RCC 7860 (cell line): ENCODE measurements around the gene RIGI.
"Not testable (repeated sequence)": the region's sequence is repeated elsewhere in the genome, so short reads cannot be mapped to it uniquely, and the experiment has no call there.

Experiments
- DNase-seq: peaks from one replicate; pipeline ENCODE4 v3.0.0-alpha.2; 2015; ENCODE audit warnings: low spot score
- FAIRE-seq: peaks from 2 replicates; lab custom pipeline; 2012; peaks lifted over from hg19 to GRCh38; lab: Jason Lieb, UNC

Gene RIGI

DNA sequence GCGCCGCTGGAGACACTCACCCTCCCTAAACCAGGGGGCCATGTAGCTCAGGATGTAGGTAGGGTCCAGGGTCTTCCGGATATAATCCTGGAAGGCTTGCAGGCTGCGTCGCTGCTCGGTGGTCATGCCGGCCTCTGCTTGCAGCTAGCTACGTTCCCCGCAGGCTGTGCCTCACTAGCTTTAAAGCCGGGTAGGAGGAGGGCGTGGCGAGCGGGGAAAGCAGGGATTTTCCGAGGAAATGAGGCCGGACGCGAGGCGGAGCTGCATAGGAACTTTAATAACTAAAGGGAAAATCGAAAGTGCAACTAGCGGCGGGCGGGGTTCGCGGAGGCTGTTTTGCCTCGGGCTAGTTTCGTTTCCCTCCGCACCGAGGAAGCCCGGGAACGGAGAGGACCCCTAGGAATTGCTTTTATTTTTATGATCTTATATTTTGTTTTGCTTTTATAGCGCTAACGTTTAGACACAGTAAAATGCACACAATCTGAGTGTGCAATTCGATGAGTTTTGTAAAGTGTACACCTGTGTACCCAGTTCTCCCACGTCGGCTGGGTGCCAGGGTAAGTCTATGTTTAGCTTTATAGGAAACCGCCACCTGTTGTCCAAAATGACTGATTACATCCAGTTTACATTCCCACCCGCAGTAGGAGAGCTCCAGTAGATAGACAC lies at the start of gene RIGI:
Gene RIGI, minus strand, starts transcription at position 156 of the 666 bp plus-strand sequence. Its CDS starts 30 bp downstream, at position 126.
- peak; percentile 80 for DNase-seq

DNA sequence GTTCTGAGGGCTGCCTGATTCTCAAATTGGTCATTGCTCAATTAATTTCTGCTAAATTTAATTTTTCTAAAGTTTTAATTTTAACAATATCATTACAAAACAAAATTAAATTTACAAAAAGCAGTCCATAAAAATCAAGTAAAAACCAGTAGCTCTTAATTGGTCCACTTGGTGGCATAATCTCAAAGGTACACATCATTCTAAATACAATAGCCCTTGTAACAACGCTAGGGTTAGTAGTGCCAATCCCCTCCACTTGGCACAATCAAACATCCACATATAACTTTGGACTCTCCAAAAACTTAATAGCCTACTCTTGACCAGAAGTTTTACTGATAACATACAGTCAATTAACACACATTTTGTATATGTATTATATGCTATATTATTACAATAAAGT lies 48.9 kb upstream of the RIGI start:
- FAIRE-seq (no peak), DNase-seq (no peak)

More for the DNA sequence above, at the start of gene RIGI:
- peak; percentile 82 for FAIRE-seq

DNA sequence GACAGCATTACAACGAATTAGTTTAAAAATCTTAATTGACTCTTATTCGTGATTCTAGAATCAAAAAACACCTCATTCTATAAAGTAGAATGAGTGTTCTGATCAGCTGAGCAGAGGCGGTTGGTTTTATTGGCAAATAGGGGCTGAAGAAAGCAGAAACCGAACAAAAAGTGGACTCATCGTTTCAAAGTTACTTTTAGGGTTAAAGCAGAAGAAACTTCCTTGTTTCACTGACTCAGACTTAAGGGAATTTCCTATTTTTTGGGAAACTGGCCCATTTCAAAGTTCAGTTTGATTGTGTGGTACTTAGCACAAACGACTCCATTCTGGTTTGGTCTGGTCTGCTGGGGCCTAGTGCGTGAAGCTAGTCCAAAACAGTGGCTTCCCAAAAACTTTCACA lies 47.8 kb upstream of the RIGI start:
- DNase-seq = no peak
- FAIRE-seq = no peak

GRCh38 chr9:32572900-32573523 lies 47.0 kb upstream of the RIGI start, which contains the start of gene NDUFB6:
NDUFB6 (minus strand) TSS chr9:32573159; CDS start chr9:32573060, 99 bp downstream.
- DNase-seq = peak; percentile 76
- FAIRE-seq = peak; percentile 67

DNA sequence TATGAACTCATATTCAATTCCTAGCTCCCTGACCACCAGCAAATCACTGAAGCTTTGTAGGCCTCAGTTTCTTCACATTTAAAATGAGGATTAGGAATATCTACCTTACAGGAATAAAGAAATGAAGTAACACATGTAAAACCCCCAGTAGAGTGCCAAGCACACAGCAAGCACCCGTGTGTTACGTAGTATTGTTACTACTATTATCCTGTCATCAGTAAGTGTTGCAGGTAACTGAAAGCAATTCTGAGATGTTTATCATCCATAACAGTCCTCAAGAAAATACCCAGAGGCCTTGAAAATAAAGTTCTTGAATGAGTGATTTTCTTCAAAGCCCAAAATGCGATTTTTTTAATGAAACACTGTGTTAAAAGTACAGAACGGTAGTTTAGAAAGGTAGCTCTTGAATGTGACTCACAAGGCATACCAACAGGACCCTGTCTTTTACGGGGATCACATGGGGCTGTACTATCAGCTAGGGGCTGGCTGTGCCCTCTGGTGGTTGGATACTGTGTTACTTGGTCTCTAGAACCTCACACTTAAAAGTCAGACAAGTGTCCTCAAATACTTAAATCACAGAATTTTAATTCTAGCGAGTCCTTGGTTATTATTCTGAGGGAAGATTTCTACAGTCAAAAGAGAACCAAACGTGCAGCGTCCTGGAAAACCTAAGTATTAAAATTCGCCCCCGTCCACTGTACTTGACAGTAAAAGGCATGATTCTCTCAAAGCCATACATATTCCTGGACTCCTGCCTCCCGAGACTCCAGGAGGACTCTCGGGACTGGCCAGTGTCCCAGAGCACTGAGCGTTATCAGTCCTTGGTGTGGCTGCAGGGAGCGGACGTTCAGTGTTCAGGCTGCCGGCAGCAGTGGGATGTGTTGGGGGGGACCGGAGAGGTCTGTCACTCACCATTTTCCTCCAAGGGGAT lies 46.2 kb upstream of the RIGI start:
- FAIRE-seq (no peak), DNase-seq (peak; percentile 51)

DNA sequence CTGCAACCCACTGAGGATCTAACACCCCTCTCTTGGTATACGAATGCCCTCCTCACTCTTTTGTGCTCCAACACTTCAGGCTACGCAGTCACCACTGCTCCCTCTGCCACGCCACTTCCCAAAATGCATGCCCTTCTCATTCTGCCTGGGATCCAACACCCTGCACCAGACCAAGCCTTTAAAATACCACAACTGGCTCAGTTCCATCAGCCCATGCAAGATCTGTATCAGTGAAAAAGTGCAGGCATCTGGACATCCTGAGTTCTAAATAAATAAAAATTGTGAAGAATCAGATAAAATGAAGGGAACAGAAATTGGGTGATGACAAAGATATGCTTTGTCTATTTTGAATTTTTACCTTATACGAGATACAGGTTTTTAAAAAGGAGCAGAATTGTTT lies 44.3 kb upstream of the RIGI start:
- DNase-seq (no peak), FAIRE-seq (no peak)

- DNase-seq (no peak), FAIRE-seq (no peak)
Observed at GRCh38 chr9:32566770-32567169, 40.8 kb upstream of the RIGI start.

DNA sequence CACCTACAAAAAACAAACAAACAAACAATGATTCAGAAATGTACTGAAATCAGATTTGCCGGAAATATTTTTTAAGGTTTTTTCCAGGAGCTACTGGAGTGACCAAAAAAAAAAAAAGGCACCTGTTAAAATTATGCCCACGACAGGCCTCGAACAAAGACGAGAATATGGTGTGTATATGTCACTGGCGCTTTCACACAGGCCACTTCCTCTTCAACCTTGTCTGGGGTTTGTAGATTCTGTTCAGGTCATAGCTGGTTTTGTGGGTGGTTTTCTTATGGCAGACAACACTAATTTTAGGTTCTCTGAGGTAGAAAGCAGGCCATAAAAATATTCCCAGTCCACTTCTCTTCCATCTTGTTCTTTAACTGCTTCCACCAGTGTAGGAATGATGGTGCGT lies 40.0 kb upstream of the RIGI start:
- FAIRE-seq (no peak), DNase-seq (no peak)

GRCh38 chr9:32558408-32558934 lies 32.5 kb upstream of the RIGI start:
- DNase-seq = no peak

DNA sequence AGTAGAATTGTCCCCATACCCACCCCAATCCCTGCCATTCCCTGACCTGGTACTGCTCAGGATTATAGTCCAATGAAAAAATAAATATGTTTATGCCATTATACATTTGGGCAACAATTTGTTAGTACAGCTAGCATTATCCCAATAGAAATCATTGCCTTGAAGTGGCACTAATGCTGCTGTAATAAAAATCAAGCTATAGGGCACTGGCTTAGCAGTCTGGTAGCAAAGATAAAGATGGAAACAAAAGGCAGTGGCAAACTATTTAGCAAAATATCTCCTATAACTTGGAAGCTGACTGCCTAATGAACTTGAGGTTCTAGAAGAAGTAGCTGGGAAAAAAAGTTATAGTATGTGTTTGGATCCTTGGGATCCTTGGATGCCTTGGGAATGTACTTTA lies 28.6 kb upstream of the RIGI start:
- no peak for FAIRE-seq
- no peak for DNase-seq

More at GRCh38 chr9:32558408-32558934, 32.5 kb upstream of the RIGI start:
- FAIRE-seq = no peak

DNA sequence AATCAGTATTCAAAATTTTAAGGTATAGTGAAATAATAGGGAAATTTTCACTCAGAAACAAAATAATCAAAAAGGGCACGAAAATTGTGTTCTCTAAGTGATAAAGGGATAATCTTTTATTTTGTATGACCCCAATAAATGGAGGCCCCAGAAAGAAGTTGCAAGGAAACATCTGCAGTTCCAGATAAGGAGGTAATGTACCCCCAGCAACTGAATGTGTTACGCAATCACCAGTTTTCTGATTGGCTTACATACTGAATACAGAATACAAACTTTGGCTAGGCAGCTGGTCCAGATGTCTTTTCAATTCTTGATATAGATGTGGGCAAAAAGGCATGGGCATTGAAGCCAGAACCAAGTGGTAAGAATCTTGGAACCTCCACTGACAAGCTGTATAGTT lies 28.1 kb upstream of the RIGI start:
- DNase-seq = no peak

GRCh38 chr9:32552172-32552872 lies 26.3 kb upstream of the RIGI start, which contains the start of the genes SMIM27 and TOPORS:
SMIM27 (plus strand) TSS chr9:32552327; CDS start chr9:32552435, 108 bp downstream.
TOPORS (minus strand) TSS chr9:32552586; CDS start chr9:32552436, 150 bp downstream.
- FAIRE-seq (no peak), DNase-seq (peak; percentile 66)

More for the DNA sequence above, 28.1 kb upstream of the RIGI start:
- no peak for FAIRE-seq

DNA sequence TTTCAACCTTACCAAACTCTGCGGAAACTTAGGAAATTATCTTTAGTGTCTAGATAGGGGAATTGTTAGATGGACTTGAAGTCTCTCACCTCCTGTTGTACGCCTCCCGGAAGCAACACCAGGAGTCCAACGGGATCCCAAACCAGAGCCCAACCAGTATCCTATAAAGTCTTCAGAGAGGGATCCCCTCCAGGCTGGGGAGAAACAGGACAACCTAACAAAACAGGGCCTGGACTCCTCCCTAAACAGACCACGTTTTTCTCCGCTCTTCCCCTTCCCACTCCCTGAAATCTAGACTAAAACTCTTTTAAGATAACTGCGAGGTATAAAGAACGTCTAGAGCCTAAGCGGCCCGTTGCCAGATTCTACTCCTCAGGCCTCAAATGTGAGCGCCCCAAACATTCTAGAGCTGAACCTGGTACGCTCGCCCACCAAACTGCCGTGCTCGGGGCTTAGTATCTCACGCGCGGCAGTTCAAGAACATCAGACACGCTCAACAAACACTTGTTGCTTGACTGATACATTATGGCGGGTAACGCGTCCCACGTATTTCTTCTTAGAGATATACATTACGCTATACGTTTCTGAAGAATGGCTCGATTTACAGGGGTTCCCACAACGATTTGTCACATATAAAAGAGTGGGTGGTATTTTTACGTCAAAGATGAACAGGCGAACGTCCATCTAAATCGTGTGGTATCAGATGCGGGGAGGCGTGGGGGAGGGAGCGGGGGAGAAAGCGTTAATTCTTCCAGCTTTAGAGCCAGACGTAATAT lies 25.5 kb upstream of the RIGI start:
- FAIRE-seq (no peak), DNase-seq (peak; percentile 30)

DNA sequence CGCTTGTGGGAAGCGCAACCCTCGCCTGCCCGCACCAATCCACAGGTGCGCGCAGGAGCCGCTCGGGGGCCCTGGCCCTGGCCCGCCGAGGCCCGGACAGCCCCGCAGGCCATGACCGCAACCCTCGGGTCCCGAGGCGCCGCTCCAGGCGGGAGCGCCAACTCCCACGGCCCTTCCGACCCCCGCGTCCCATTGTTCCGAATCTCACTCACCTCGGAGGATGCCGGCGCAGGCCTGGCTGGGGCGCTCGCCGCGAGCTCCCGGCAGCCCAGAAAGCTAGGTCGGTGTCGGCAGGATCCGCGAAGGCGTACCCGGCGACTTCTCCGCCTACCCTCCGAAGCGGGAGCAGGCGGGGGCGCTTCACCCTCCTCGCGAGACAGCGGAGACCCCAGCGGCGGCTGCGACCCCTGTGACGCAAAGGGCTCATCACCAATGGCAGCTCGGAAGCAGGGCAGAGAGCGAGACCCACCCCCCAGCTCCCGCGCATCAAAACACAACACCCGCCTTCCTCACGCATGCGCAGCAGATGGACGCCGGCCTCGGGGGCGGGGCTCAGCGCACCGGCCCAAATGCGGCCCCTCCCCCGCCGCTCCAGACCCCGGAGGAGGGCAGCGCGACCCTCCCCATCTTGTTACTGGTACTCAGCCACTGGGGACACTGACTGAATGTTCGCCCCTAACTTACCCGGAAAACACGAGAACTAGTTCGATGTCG lies 24.7 kb upstream of the RIGI start:
- FAIRE-seq = no peak
- DNase-seq = peak; percentile 75

DNA sequence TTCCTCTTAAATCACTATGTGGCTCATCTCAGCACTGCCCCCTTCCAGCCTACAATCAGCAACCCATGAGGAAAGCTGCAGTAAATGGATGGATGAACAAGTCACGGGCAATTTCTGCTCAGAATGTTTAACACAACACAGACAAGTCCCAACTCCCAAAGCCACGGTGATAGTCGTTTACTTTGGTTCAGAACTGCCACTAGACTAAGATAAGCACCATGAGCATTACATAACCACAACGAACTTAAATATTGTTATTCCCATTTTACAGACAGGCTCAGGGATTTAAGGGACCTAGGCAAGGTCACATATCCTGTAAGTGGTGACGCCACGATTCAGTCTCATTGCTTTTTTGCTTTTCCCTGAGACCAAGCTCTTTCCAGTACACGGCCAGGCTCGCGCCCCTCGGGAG lies 24.2 kb upstream of the RIGI start:
- FAIRE-seq = no peak
- DNase-seq = no peak

- FAIRE-seq = not testable (repeated sequence)
Observed at GRCh38 chr9:32548213-32548612, 22.2 kb upstream of the RIGI start.

GRCh38 chr9:32545884-32546283 lies 19.9 kb upstream of the RIGI start:
- no peak for FAIRE-seq
- DNase-seq = no peak

More at GRCh38 chr9:32548213-32548612, 22.2 kb upstream of the RIGI start:
- DNase-seq = not testable (repeated sequence)

- no peak for FAIRE-seq
Observed at GRCh38 chr9:32543047-32543446, 17.1 kb upstream of the RIGI start.

GRCh38 chr9:32533816-32534215 lies 7.8 kb upstream of the RIGI start:
- no peak for FAIRE-seq
- DNase-seq = no peak

More at GRCh38 chr9:32543047-32543446, 17.1 kb upstream of the RIGI start:
- DNase-seq = no peak
